GM13976 (cell line): ENCODE data around the gene TOM1L2.

Source experiments
- DNase-seq: peaks from one replicate; pipeline ENCODE4 v3.0.0; 2012; ENCODE audit warnings: low spot score
- CTCF ChIP-seq: IDR thresholded peaks from 2 replicates; pipeline ENCODE4 v1.5.1; 2012; ENCODE audit warnings: borderline replicate concordance, mild to moderate bottlenecking; ENCODE audit not compliant: insufficient read depth; ENCODE audit errors: extremely low read depth, missing control alignments, control extremely low read depth
- in situ Hi-C: fragments of 300-500 bp; cut with MboI; formaldehyde crosslinking; loops from one replicate; pipeline ENCODE4 v1.12.0; 2022; ENCODE audit warnings: low sequenced_read_pairs, mixed read lengths, inconsistent platforms; ENCODE audit not compliant: unreplicated experiment

Gene TOM1L2

GRCh38 chr17:17812211-17813054 lies 159.8 kb downstream of the TOM1L2 start:
- in situ Hi-C loops = loop anchor here (10.0 kb wide), 1 partner anchor 52 kb away; no protein-coding TSS in a partner anchor
- TF ChIP-seq CTCF = peak; percentile 97
- DNase-seq = peak; percentile 92

DNA sequence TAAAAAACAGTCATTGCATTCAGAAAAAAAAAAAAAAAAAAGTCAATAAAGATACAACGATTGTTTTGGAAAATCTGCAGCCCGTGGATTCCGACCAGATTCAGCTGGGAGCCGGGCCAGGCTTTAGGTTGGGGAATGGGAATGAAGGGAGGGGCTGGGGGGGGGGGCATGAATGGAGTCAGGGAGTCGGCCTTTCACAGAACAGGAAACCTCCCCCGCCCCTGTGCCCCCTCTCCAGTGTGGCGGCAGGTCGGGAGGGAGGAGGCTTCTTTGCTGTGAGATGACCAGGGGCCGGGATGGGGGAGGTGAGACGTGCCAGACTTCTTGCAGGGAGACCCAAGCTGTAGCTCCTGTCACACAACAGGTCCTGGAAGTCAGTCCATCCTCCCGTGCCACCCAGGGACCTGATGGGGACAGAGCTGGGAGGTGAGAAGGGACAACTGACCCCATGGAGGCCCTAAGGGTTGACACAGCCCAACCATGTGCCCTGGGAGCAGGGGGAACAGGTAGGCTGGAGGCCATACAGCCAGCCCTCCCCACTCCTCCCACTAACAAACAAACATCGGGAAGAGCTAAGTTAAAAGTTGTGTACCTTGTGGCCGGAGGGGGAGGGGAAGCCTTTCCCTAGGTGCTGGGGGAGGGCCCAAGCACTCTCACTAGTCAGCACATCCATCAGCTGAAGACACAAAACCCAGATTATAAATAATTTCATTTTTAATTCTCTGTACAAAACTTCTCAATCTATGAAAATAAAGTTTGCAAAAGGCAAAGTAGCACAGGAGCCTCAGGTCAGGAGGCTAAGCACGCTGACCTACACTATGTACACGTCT lies 160.6 kb downstream of the TOM1L2 start:
- in situ Hi-C loops = loop anchor here (10.0 kb wide), 1 partner anchor 53 kb away; no protein-coding TSS in a partner anchor

GRCh38 chr17:17810895-17811248 lies 161.3 kb downstream of the TOM1L2 start:
- no peak for DNase-seq
- no peak for TF ChIP-seq CTCF
- in situ Hi-C loops = loop anchor here (10.0 kb wide), 1 partner anchor 54 kb away; no protein-coding TSS in a partner anchor

More for the DNA sequence above, 160.6 kb downstream of the TOM1L2 start:
- DNase-seq = no peak
- TF ChIP-seq CTCF = no peak

- in situ Hi-C loops = loop anchor here (10.0 kb wide), 1 partner anchor 55 kb away; no protein-coding TSS in a partner anchor
- TF ChIP-seq CTCF = no peak
- DNase-seq = no peak
Measured at GRCh38 chr17:17810084-17810894, 161.9 kb downstream of the TOM1L2 start.

- DNase-seq = no peak
- no peak for TF ChIP-seq CTCF
- in situ Hi-C loops = loop anchor here (10.0 kb wide), 1 partner anchor 55 kb away; no protein-coding TSS in a partner anchor
Measured at GRCh38 chr17:17809531-17810083, 162.6 kb downstream of the TOM1L2 start.
